Hematopoietic multipotent progenitor cell treated with erythropoietin and hydrocortisone succinate and interleukin-3 and kit ligand, for 17 days (in vitro differentiated cells): ENCODE measurements around the gene NANOS3.

Source experiments
- DNase-seq: peaks from one replicate; pipeline ENCODE4 v3.0.0-alpha.2; 2015; ENCODE audit warnings: low spot score

NANOS3 gene

DNA sequence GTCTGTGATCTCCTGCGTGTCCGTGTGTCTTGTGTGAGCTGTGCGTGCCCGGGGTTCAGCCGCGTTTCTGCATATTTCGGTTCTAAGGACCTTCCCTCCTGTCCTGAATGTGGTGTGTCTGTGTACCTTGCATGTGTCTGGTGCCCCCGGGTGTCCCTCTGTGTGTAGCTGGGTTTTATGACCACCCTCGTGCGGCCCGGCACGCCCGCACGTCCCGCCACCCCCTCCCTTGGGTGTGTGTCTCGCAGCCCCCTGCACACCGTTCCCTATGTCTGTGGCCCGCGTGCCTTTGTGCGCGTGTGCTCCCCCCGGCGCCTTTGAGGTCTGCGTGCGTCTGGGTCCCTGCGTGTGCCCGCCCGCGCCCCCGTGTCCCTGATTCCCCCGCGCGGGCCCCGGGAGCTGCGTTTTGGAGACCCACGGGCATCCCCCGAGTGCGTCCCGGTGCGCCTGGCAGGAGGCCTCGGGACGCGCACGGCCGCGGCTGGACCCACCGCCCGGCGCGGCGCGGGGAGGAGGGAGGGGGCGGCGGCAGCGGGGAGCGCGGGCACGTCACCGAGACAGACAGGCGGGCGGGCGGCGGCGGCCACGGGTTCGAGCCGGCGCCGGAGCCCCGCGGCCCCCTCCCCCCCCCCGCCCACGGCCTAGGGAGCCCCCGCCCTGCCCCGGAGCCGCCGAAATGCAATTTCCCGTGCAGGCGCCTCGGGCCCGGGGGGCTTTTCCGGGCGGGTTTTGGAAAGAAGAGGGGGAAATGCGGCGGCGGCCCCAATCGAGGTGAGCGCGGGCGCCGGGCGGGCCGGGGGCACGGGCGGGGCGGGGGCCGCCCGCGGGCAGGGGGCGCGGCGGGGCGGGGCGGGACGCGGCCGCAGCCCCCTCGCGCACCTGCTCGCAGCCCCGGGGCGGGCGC, 12.0 kb upstream of the NANOS3 start:
- DNase-seq, result no peak

DNA sequence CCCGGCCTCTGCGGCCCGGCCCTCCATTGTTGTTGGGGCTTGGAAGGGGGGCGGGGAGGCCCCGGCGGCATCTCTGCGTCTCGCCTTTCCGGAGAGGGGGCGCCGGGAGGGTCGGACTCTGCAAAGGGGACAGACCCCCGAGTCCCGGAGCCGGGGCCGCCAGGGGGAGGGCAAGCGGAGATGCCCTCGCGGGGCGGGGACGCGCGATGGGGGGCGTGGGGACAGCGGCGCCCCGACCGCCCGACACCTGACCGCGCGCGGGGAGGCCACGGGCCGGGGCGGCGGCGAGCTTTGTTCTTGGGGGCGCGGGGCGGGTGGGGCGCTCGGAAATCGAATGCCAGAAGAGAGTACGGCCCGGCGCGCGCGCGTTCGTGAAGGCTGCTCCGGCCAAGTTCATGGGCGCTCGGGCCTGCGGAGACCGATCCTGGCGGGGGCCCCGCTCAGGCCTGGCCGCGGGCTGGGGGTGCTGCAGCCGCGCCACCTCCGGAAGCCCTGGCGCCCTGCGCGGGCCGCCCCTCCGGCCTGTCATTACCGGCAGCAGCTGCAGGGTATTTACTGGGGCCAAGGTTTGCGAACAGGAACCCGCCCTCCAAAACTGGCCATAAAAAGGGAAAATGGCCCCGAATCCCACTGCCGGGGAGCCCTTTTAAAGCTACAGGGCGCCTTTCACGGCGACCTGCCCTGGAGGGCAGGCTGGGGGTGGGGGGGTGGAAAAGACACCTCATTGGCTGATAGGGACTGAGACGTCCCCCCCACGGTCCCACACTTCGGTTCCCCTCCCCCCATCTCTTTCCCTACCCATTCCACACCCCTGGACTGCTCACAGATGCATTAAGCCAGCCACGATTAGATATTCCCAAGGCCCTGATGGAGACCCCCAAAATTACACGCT, 11.1 kb upstream of the NANOS3 start:
- no peak for DNase-seq

DNA sequence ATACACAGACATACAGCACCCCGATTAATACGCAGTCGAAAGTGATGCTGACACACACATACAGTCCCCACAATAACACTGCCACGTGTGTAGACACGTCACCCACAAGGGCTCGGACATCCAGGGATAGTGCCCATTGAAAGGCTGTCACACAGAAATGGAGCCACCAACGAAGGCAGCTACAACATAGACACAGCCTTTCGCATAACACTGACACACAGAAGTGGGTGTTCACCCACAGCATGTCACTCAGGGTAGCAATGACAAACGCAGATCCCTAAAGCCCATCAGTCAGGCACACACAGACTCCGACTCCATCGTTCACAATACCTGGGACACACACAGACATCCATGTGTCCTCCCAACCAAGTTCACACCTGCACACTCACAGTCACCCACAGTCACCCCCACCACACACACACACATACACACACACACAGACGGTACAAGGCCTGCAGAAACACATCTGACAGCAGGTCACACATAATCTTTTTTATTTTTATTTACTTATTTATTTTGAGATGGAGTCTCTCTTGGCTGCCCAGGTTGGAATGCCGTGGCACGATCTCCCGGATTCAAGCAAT, 10.4 kb upstream of the NANOS3 start:
- DNase-seq, result no peak

DNA sequence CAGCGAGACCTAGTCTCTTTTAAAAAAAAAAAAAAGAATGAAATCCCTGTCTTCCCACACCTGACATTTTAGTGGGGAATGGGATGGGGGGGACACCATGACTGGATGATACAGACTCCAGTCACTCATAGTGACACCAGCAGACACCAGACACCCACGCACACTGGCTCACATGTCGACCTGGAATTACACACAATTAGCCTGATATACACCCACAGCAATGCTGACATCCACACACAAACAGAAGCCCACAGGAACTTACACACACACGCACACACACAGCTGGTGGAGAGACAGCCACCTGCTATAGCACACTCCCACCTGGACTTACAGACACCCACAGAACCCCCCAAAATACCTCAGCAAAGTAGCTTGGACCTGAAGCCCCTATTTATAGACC, 8.3 kb upstream of the NANOS3 start:
- DNase-seq, result no peak

DNA sequence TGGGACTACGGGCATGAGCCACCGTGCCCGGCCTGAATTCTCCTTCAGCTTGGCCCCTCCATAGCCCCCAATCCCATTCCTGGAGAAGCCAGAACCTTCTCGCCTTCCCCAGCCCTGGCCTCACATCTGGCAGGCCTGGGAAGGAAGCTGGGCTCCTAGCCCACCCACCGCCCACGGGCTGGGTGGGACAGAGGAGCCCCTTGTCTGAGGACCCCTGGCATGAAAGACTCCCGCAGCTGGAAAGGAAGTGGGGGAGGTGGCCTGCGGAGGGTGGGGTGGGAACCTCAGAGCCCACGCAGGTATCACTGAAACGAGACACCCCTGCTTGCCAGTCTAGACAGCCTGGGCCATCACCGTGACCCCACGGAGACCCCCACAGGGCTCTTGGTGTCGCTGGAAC, 7.7 kb upstream of the NANOS3 start:
- no peak for DNase-seq

DNA sequence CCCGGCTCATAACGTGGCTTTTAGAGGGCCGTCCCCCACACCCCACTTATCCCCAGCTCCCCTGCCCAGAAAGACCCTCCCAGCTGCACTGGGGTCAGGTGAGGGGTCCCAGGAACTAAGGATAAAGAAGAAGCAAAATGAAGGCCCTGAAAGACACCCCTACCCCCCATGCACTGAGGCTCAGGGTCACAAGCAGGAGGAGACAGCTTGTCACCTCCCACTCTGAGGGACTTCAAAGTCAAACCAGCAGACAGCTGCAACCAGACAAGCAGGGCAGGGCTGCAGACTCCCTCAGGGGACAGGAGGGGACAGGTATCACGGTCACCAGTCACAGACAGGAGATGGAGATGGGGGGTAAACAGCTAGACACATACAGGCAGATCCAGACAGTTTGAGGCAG, 6.1 kb upstream of the NANOS3 start:
- DNase-seq, result no peak

DNA sequence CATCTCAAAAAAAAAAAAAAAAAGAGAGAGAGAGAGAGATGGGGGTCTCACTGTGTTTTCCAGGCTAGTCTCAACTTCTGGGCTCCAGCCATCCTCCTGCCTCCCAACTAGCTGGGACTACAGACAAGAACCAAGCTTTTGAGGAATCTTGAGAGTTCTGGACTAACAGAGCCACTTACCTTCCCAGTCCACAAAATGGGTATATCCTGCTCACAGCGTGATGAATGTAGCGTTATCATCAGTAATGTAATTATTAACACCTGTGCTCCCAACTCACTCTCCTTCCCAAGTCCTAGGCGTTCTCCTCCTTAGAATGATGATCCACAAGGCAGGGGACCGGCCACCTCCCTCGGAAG, 4.6 kb upstream of the NANOS3 start:
- DNase-seq, result no peak

DNA sequence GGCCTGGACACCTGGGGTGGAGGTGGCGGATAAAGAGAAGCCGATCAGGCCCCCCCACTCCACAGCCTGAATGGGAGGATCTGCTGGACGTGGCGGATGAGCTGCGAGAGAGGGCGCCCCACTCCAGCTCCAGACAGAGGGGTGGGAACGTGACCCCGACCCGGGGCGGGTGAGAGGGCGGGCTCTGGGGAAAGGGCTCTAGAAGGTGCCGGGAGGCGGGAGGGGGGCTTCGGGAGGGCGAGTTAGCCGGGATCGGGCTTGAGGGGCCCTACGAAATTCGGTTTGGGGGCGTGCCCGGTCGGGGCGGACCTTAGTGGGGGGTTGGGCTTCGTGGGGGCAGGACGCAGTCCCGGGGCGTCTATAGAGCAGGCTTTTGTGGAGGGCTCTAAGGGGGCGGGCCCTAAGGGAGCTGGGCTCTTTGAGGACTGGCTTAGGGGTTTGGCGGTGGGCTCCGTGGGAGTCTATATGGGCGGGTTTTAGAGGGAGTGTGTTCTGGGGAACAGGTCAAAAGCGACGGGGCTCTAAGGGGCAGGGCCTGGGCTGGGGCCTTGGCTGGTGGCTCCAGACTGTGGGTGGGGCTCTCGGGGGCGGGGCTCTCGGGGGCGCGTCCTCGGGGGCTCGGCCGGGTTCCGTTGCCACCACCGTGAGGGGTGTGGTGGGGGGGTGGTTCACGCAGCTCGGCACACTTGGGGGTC, 4.1 kb upstream of the NANOS3 start:
- DNase-seq, result no peak

DNA sequence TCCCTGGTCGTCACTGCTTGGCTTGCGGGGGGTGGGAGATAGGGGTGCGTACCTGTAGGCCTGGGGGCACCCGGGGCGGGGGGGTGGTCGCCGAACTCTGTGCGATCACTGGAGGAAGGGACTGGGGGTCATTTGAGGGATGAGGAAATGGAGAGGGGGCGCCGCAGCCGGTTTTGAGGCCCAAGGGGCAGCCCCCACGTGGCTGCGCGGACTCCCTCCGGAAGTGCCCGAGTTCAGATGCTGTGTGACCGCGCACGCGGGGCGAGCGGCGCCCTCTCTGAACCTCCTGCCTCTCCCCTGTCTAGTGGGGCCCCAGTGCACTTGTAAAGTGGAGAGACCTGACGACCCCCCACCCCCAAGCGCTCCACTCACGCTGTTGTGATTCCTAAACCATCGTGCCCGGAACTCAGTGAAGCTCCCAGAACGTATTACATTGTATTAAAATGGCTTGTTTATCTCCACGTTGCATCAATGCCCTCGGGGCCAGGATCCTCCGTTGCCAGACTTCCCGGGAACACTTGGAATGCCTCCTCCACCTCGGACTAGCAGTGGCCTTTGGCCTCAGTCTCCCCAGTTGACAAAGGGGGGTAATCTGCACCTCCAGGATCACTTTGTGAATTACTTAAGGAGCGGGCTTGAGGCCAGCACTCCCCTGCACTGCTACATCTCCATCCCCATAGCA, 3.0 kb upstream of the NANOS3 start:
- DNase-seq, result no peak

DNA sequence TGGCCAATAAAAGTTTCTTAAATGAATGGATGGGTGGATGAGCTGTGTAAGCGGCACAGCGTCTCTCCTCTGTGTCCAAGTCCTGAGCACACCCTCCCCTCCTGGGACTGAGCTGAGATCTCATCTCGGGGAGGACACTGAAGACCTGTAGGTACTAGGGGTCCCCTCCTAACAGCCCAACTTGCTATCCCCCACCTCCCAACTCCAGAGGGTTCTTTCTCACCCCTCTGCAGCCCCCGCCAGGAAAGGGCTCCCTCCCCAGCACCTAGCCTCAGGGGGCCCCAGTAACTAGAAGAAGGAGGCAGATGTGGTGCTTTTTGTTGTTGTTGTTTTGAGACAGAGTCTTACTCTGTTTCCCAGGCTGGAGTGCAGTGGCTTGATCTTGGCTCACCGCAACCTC, 1.1 kb upstream of the NANOS3 start:
- no peak for DNase-seq

DNA sequence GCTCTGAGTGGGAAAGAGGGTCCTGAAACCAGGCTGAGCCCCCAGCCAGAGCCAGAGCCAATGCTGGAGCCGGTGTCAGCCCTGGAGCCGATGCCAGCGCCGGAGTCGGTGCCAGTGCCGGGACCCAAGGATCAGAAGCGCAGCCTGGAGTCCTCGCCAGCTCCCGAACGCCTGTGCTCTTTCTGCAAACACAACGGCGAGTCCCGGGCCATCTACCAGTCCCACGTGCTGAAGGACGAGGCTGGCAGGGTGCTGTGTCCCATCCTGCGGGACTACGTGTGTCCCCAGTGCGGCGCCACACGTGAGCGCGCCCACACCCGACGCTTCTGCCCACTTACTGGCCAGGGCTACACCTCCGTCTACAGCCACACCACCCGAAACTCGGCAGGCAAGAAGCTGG, 369 bp downstream of the NANOS3 start:
- DNase-seq, result no peak

DNA sequence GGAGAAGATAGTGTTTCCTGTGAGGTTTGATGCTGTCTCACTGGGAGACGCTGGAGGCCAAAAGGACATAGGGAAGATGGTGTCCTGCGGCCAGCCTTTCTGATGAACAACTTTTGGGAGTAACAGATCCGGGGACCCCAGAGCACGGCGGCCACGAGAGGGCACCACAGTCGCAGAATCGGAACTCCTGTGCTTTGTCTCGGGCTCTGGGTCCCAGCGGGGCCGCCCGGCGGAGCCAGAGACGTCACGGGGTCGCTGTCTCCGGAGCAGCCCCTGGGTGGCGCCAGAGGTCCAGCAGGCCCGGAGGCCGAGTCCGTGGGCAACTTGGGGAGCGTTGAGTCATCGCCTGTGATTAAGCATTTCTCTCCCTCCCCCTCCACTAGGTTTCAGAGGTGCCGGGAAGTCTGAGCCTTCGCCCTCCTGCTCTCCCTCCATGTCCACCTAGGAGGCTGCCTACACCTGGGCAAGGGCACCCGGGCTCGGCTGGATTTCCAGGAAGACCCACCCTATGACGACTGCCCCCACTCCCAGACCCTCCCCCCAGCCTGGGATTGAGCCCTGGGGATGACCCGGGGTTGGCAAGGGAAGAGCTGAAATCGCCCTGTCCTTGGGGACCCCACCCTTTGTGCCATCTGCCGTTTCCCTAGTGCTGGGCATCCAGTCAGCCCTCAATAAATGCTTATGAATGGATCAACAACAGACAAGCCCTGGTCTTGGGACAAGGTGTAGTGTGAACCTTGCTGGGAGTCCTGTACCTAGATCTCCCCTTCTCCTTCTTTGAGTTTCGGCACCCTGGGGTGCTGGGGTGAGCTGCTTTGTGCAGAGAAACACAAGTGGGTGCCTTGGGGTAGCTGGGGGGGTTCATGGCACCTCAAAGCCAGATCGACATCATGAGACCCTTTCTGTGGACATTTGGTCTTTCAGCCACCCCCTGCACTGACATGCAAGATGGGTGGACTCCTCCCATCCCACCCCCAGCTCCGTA, 3.4 kb downstream of the NANOS3 start:
- peak; percentile 98 for DNase-seq

DNA sequence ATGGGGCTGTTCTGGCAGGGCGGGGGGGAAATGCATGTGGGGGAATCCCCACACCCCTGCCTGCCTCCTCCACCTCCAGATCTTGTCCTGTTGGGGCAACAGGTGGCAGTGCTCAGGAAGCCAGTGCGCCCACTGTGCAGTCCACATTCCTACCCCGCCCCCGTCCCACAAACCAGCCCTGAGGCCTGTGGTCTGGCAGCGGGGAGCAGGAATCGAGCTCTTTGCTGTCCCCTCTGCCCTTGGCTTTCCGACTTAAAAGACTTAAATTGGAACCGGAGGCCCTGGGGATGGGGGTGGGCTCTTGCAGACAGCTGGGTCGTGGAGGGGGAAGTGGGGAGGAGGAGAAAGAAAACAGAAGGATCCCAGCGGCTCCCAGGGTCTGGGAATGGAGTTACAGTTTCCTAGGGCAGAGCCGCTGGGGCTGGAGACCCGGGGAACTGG, 4.3 kb downstream of the NANOS3 start:
- DNase-seq, result no peak

DNA sequence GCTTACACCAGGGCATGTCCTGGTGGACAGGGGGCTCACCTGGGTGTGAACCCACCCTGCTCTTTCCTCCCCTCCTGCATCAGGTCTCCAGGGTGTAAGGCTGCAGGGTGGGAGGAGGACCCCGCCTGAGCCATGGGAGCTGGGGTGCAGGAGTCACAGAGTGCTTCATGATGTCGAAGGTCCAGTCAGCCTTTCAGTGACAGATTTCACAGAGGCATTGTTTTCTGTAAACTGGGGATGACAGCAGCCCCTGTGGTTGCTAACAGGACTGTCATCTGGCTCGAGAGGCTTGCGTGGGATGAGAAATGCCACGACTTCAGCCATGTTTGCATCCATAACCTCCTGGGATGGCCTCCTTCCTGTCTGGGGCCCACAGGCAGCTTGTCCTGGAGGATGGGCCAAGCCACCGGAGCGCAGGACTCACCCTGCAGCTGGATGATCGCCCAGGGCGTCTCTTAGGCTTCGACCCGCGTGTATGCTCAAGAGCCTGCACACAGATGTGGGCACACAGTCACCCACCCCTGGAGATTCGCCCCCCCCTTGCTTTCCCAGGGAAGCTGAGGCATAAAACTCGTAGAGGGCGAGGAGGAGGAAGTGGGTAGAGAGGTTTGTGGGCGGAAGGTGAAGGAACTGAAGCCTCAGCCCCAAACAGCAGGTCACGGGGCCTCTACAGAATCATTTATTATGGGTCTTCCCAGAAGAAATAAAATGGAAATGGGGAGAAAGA, 4.9 kb downstream of the NANOS3 start:
- no peak for DNase-seq

DNA sequence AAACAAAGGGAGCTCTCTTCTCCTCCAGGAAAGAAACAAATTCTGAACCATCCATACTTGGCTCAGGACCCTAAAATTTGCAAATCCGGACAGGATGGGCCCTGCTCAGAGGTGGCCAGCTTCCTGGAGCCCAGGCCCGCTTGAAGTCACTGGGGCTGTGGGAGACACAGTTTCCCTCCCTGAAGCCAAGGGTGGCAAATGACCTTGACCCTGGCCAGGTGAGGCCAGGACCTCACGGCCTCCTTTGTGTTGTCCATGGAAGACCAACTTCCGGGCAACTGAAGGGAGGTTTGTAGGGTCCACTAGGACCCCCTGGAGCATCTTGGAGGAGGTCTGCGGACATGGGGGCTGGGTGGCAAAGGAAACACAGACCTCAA, 5.5 kb downstream of the NANOS3 start:
- DNase-seq, result no peak

DNA sequence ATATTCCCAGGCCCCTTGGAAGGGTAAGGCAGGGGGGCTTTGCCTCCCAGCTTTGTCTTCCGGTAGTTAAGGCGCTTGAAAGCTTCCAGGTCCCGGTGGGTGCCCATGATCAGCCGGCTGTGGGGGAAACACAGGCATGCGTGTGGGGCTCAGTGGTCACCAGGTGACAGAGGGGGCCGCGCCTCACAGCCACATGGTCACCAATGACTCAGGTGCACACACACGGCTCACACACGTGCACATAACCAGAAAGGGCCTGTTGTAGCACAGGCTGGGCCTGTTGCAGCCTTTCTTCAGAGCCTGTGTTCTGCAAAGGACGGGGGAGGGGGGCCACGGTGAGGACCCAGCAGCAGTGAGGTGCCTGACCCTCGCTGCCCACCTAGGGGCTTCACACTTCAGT, 5.9 kb downstream of the NANOS3 start:
- DNase-seq, result no peak

DNA sequence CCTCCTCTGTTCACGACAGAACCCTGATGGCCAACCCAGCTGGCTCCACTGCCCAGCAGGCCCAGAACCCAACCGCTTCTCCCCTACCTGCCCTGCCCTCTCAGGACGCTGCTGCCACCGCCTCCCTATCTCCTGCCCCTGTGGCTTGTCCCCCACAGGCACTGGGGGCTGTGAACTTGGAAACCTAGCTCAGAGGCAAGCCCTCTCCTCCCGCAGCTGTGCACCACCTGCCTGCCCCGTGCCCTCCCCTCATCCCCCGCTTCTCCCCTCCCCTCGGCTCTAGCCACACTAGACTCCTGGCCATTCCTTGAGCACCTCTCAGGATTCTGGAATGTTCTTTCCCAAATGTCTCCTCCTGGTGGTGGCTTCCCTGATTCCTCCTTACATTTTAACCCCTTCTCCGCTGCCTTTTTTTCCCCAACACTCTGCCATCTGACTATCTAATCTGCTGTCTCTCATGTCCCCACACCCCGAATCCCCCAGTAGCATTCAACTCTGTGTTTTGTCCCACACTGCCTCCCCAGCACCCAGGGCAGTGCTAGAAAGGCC, 6.7 kb downstream of the NANOS3 start:
- no peak for DNase-seq

DNA sequence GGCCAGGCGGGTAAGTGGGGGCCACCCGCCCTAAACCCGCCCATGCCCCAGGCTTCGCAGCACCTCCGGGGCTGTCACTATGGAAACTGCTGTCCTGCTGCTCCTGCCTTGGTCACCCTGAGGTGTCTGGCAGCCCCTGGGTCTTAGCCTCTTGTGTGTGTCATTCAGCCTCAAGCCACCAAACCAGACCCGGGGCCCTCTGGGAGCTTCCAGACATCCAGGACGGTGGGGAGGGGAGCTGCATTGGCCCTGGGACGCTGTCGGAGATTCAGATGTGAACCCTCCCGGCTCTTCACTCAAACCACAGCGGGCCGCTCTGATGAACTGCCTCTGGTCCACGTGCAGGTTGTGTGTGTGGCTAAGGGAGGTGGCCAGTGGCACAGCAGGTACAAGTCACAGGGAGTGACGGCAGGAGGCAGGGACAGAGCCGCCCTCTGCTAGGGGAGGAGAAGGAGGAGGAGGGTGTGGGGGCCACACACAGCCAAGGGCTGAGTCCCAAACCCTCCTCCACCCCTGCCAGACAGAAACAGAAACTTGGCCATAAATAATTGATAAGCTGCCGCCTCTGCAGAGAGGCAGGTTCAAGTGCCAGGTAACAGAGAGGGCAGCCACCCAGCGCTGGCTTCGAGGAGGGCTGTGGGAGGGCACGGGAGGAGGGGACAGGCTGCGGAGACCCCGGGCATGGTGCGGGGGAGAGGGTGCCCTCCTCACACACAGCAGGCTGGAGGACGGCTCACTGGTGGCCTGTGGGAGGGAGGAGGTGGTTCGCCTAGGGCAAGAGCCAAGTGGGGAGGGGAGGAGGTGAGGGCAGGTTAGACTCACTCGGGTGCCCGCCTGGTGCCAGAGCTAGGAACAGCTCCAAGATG, 8.0 kb downstream of the NANOS3 start:
- peak; percentile 65 for DNase-seq
